Activated CD4-positive, alpha-beta T cell treated with anti-CD3 and anti-CD28 coated beads, Interleukin-2, amount 50 U/mL, for 4 hours (primary cell): ENCODE data around the gene CFAP54.

ENCODE experiments used
- DNase-seq, 2 experiments: peaks; one replicate each; pipeline ENCODE4 v3.0.0-alpha.2; 2020

The CFAP54 gene

DNA sequence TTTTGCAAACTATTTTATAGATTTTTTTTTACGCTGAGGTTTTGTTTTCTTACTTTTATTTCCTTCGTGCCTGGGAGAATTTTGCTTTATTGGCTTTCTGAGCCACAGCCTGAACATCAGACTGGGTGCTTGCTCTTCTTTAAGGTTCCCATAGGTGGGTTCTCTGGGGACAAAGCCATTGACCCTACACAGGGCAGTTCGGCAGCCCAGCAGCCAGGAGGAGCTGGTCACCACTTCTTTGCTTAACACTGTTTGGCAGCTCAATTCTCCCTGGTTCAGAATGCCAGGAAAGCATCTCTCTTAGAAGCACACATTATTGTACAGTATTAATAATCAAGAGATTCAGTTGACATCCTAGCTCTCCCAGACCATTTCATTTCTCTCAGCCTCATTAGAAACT lies 276.9 kb downstream of the CFAP54 start:
- no peak for DNase-seq

DNA sequence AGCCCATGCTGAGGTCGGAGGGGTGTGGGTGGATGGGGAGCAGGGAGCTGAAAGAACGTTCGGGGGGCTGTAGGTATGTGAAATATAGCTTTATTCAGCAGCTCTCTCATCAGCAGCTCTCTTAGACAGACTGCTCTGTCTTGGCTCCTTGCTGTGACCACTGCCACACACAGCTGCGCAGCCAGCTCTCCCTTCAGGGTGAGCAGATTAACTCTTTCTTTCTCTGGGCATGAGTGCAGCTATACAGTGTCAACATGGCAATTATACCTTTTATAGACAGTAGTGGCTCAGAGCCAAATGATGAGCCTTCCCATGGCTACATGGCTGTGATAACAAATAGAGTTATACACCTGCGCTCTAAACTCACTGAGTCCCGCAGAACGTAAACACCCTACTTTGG lies 280.0 kb downstream of the CFAP54 start:
- DNase-seq, result no peak

- DNase-seq, result no peak
Measured at GRCh38 chr12:96770219-96771102, 281.1 kb downstream of the CFAP54 start.

DNA sequence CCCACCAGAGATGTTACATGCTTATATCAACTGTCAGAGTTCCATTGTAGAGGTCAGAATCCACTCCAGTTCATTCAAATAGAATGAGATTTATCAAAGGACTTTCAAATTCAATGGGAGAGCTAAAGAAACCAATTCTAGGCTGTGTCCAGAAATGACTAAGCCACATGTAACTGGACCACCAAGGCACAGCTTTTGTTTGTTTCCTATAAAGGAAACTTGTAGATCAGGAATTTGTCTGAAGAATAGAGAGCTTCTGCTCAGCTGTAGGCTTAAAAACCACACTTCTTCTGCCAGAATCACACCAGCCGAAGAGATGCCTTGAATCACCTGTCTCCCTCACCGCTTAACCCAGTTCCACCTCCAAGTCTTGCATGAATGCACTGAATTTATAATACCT lies 283.7 kb downstream of the CFAP54 start:
- no peak for DNase-seq

DNA sequence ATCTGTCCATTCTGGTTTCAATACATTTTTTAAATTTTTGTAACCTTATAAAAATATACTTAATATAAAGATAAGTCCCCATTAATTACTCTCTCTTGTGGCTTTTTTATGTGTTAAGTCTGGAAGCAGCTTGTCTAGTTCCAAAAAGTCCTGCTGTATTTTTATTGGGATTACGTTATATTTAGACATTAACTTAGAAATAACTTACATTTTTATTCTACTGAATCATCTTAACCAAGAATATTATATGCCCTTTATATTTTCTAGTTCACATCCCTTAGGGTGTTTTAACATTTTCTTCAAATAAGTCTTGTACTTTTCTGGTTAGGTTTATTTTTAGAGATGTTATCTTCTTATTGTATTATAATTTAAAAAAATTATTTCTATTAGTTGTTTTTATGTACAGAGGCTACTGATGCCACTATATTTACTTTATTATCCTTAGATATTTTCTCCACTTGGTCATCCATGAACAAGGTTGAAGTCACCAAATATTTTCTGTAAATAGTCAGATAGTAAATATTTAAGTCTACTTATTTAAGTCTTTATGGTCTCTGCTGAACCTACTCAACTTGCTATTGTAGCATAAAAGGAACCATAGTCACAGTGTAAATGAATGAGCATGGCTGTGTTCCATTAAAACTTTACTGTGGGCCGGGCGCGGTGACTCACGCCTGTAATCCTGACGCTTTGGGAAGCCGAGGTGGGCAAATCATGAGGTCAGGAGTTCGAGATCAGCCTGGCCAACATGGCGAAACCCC lies 285.3 kb downstream of the CFAP54 start:
- DNase-seq, result no peak

GRCh38 chr12:96776908-96777307 lies 287.5 kb downstream of the CFAP54 start:
- DNase-seq, result no peak

- no peak for DNase-seq
Measured at GRCh38 chr12:96780330-96780729, 291.0 kb downstream of the CFAP54 start.

- no peak for DNase-seq
Measured at GRCh38 chr12:96786791-96787190, 297.4 kb downstream of the CFAP54 start.

DNA sequence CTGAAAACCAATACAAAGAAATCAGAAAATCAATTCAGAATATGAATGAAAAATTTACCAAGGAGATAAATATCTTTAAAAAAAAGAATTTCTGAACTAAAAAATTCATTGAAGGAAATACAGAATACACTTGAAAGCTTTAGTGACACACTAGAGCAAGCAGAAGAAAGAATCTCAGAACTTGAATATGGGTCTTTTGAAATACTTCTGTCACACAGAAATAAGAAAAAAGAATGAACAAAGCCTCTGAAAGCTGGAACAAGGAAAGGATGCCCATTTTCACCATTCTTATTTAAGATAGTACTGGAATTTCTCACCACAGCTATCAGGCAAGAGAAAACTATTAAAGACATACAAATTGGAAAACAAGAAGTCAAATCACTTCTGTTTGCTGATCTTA lies 314.6 kb downstream of the CFAP54 start:
- no peak for DNase-seq

DNA sequence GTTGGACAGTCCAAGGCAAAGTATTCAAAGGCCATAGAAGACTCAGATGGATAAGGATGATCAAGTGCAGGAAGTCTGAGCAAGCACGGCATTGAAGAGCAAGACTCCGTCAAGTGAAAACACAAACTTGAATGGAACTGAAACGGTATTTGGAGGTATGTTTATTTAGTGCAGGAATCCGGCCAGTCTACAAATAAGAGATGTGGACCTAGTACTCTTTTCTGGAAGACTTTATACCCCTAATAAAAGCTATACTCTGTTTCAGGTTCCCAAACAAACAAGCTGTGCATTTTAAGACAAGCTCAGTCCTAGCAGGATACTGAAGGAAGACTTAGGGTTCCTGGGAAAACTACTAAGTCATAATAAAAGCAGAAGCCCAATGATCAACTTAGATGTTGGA lies 316.9 kb downstream of the CFAP54 start:
- DNase-seq, result no peak

- no peak for DNase-seq
Measured at GRCh38 chr12:96807741-96808140, 318.4 kb downstream of the CFAP54 start.

GRCh38 chr12:96808587-96808986 lies 319.2 kb downstream of the CFAP54 start:
- no peak for DNase-seq

DNA sequence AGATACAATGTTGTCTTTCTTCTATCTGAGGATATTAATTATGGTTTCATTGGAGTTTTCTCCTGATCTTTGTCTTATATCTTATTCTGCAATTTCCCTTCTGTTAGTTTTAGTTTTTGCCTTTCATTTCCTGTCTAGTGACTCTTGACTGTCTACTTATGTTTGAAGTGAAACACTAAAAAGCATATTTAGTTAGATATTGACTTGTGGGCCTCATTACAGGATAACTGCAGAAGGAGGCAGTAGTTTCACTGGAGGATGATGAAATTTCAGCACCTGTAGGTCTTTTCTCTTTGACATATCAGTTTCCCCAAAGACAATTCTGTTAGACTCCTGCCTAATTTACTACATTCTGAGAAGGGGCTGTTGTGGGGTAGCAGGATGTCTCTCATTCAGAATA lies 320.1 kb downstream of the CFAP54 start:
- DNase-seq, result no peak

DNA sequence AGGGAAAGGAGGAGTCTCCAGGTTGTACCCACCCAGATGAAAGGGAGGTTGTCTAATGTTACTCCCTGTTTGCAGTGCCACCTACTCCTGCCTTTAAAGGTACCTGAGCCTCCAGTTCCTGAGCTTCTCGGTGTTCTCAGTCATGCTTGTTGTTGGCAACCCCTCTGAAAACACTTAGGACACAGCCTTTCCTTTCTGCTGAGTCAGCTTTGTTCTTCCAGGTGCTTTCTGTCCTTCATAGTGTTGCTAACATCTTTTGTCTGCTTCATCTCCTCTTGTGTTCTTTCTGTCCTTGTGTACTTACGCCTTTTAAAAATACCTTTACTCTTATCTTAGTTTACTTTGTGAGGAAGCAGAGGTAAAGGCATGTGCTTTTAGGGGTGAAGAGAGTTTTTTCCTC lies 320.7 kb downstream of the CFAP54 start:
- DNase-seq, result no peak

DNA sequence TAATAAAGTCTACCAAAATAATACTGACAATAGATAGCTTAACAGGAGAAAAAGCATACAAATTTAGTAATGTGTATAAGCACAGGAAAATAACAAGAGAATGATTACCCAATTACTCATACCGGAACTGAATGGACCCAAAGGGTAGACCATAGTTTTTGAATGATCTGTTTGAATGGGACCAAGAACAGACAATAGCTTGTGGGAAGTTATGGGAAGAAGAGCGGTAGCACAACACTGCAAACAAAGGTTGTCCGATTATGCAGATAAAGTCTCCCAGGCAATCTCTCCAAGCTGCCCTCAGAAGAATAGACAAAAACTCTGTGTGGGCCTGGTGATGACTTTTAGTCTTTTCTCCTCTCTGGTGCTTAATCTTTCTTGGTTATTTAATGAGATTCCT lies 321.1 kb downstream of the CFAP54 start:
- DNase-seq, result no peak

GRCh38 chr12:96811083-96811482 lies 321.7 kb downstream of the CFAP54 start:
- no peak for DNase-seq

DNA sequence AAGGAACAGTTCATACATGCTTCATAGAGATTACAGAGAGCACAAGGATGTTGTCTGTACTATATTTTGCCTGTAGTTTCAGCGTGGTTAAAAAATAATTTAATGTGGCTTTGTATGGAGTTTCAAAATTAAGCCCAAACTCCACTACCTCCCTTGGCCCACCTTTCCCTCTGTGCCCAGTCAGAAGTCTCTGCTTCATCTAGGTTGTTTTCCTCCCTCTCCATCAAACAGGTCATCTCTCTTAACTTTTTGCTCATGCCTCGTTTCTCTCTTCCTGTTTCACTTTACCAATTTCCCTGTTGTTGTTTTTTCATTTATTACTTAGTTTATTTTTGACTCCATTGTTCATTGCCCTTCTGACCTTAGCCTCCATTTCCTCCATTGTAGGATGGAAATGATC lies 322.8 kb downstream of the CFAP54 start:
- DNase-seq, result no peak

- DNase-seq, result no peak
Measured at GRCh38 chr12:96814200-96814599, 324.8 kb downstream of the CFAP54 start.

DNA sequence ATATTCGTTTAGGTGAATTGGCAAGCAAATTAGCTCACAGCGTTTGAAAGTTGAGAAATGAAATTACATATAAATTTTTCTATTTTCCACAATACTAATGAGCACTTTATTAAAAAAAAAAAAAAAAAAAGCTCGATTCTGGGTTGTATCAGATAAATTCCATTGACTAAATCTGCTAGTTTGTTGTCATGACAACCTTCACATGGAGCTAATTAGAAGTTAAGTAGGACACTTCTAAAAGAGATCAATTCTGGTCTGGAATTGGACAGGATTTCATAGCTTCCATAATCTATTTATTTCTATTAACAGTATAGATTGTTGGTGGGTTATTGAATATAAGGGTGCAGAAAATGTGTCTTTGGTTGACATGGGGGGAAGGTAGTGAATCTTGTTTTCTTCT lies 332.2 kb downstream of the CFAP54 start:
- no peak for DNase-seq

DNA sequence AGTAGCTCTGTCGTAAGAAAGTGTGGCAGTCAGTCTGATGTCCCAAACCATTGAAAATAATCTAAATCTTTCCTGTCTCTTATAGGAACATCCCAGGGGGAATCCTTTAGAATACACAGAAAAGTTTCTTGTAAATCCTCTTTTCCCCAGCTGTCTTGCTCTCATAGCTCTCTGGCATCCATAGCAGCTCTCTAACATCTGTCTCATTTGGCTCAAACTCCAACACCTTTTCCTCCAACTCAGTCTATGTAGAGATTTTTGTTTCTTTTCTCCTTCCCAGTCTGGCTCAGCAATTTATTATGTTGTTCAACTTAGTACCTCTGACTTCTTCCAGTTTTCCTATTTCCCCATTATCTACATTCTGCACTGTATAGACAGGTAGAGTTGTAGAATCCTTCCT lies 333.3 kb downstream of the CFAP54 start:
- no peak for DNase-seq

GRCh38 chr12:96824074-96824837 lies 334.9 kb downstream of the CFAP54 start:
- no peak for DNase-seq

- DNase-seq, result no peak
Measured at GRCh38 chr12:96824838-96825236, 335.5 kb downstream of the CFAP54 start.

DNA sequence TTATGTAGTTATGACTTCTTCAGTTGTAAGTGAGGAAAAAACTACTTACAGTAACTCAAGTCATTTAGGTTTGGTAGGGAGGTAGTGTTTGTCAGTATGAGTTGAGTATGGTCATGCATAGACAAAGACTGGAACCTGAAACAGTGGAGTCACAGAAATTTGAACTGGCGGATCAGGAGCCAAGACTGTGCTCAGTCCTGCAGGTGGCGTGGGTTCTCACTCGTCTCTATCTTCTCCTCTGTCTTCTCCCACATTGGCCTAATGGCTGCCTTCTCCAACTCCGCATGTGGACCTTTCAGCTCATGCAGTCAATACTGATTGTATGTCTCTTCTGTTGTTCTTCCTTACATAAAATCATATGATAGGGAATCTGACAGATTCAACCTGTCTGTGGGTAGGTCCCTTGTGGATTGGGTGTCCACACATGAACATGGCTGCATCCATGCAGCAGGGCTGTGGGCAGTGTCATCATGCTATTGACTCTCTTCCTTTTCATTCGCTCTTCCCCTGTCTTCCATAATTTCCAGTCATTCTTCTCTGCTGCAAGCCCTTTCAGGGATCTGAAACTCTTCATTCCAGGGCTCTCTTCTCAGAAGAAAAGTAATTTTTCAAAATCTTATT lies 338.9 kb downstream of the CFAP54 start:
- DNase-seq, result no peak
